ENCODE data around the gene MYRIP. TPM values are rescaled to one million over a fixed set of nuclear protein-coding genes. Genes with fewer than 3 reads are reported as not detected.

Gene MYRIP
- total and polyA plus RNA-seq, 2 experiments from 2014 or later, result 1.5 to 1.8 TPM

- Histone ChIP-seq H3K27ac (ENCODE audit: low read depth) (no peak overlapping the region), H3K79me2 (replicated peaks; ENCODE audit: insufficient read depth) (no peaks in the 10 kb centered on the region), H3K36me3 (ENCODE audit: insufficient read depth) (no peaks in the 10 kb centered on the region), H3K4me1 (ENCODE audit: insufficient read depth) (peaks cover 10% of the 10 kb centered on the region), H3K4me2 (no peak overlapping the region), H3K27me3 (ENCODE audit: insufficient read depth) (no peaks in the 10 kb centered on the region), H2AFZ (no peak overlapping the region), H3K4me3 (no peak overlapping the region), H4K20me1 (replicated peaks; ENCODE audit: insufficient read depth) (no peaks in the 10 kb centered on the region), H3K9me2 (ENCODE audit: insufficient read depth) (no peaks in the 10 kb centered on the region), H3F3A (replicated peaks; ENCODE audit: low read depth) (no peaks in the 10 kb centered on the region)
- H3K27ac Mint-ChIP-seq, result no peak overlapping the region
- no peak for TF ChIP-seq EZH2phosphoT487 (IDR thresholded peaks at IDR 0.05; ENCODE audit: unreplicated experiment)
- no peak for TF ChIP-seq ZNF114 (CRISPR knock-in tag; IDR thresholded peaks at IDR 0.05)
- no peak for TF ChIP-seq REST (IDR thresholded peaks at IDR 0.05; ENCODE audit: unreplicated experiment)
- no peak for TF ChIP-seq ETS1 (IDR thresholded peaks at IDR 0.05)
- no peak for TF ChIP-seq STAT1 (IDR thresholded peaks at IDR 0.05; ENCODE audit: unreplicated experiment)
- no peak for TF ChIP-seq CREB1 (CRISPR knock-in tag; IDR thresholded peaks at IDR 0.05; ENCODE audit: low read depth)
- no peak for TF ChIP-seq CTCF (conservative IDR thresholded peaks at IDR 0.05; ENCODE audit: low read depth in 2 of 2)
- peaks cover 19% of the 10 kb centered on the region for H3K4me1 Mint-ChIP-seq
- no peak for DNase-seq (ENCODE audit: low spot score)
- H3K4me3 Mint-ChIP-seq, result no peak overlapping the region
- no peak for ATAC-seq
- peaks cover 5% of the 10 kb centered on the region for H3K27me3 Mint-ChIP-seq (ENCODE audit: insufficient read depth, low read depth, poor library complexity)
- H3K9me3 Mint-ChIP-seq, result peaks cover 6% of the 10 kb centered on the region; the same call in 1 of the 3 replicates
- H3K36me3 Mint-ChIP-seq (ENCODE audit: low read depth), result no peaks in the 10 kb centered on the region
These were observed 290.5 kb downstream of the MYRIP start for GRCh38 chr3:40099871-40100270.

GRCh38 chr3:40102182-40102581, 292.8 kb downstream of the MYRIP start:
- no peak overlapping the region for H3K27ac ChIP-seq (ENCODE audit: low read depth)
- H3K4me1 ChIP-seq (ENCODE audit: insufficient read depth), result peaks cover 10% of the 10 kb centered on the region
- no peak overlapping the region for H3K4me3 ChIP-seq
- no peak overlapping the region for H3K27ac Mint-ChIP-seq
- no peaks in the 10 kb centered on the region for H3K79me2 ChIP-seq (replicated peaks; ENCODE audit: insufficient read depth)
- peaks cover 2% of the 10 kb centered on the region for H3K27me3 Mint-ChIP-seq (ENCODE audit: insufficient read depth, low read depth, poor library complexity)
- ATAC-seq (no peak), DNase-seq (ENCODE audit: low spot score) (no peak)
- no peaks in the 10 kb centered on the region for H3F3A ChIP-seq (replicated peaks; ENCODE audit: low read depth)
- H4K20me1 ChIP-seq (replicated peaks; ENCODE audit: insufficient read depth), result no peaks in the 10 kb centered on the region
- no peaks in the 10 kb centered on the region for H3K9me2 ChIP-seq (ENCODE audit: insufficient read depth)
- no peak overlapping the region for H2AFZ ChIP-seq
- no peaks in the 10 kb centered on the region for H3K36me3 ChIP-seq (ENCODE audit: insufficient read depth)
- no peak overlapping the region for H3K4me3 Mint-ChIP-seq
- peaks cover 15% of the 10 kb centered on the region for H3K4me1 Mint-ChIP-seq
- H3K4me2 ChIP-seq, result no peak overlapping the region
- H3K27me3 ChIP-seq (ENCODE audit: insufficient read depth), result no peaks in the 10 kb centered on the region
- peaks cover 6% of the 10 kb centered on the region; the same call in 1 of the 3 replicates for H3K9me3 Mint-ChIP-seq
- H3K36me3 Mint-ChIP-seq (ENCODE audit: low read depth), result no peaks in the 10 kb centered on the region
- no peak for TF ChIP-seq POLR2AphosphoS5 (IDR thresholded peaks at IDR 0.05; ENCODE audit: low read depth)
- TF ChIP-seq REST (IDR thresholded peaks at IDR 0.05; ENCODE audit: unreplicated experiment), result no peak
- TF ChIP-seq EZH2phosphoT487 (IDR thresholded peaks at IDR 0.05; ENCODE audit: unreplicated experiment), result no peak
- no peak for TF ChIP-seq ZNF331 (CRISPR knock-in tag; IDR thresholded peaks at IDR 0.05; ENCODE audit: low read depth)
- no peak for TF ChIP-seq CTCF (conservative IDR thresholded peaks at IDR 0.05; ENCODE audit: low read depth in 2 of 2)
- TF ChIP-seq CREB1 (CRISPR knock-in tag; IDR thresholded peaks at IDR 0.05; ENCODE audit: low read depth), result no peak
- no peak for TF ChIP-seq STAT1 (IDR thresholded peaks at IDR 0.05; ENCODE audit: unreplicated experiment)
- TF ChIP-seq ZNF114 (CRISPR knock-in tag; IDR thresholded peaks at IDR 0.05), result no peak
- no peak for TF ChIP-seq JUNB (IDR thresholded peaks at IDR 0.05; ENCODE audit: unreplicated experiment)
